HEK293 (cell line): ENCODE results near the gene SETD2.

ENCODE experiments used
- KLF8 ChIP-seq: fragments of 450-650 bp; formaldehyde crosslinking; IDR thresholded peaks from 2 replicates; pipeline ENCODE4 v1.5.1; 2016; ENCODE audit warnings: missing biosample characterization, missing genetic modification characterization
- SALL2 ChIP-seq: fragments of 450-650 bp; formaldehyde crosslinking; IDR thresholded peaks from 2 replicates; pipeline ENCODE4 v1.5.0; 2017; ENCODE audit warnings: missing biosample characterization, mild to moderate bottlenecking, missing genetic modification characterization, borderline replicate concordance
- ZNF23 ChIP-seq: fragments of 450-650 bp; formaldehyde crosslinking; IDR thresholded peaks from 2 replicates; pipeline ENCODE4 v1.5.1; 2016; ENCODE audit warnings: missing biosample characterization, missing genetic modification characterization, borderline replicate concordance
- ZSCAN16 ChIP-seq: fragments of 450-650 bp; formaldehyde crosslinking; IDR thresholded peaks from 2 replicates; pipeline ENCODE4 v1.5.1; 2016; ENCODE audit warnings: missing biosample characterization, missing genetic modification characterization
- TF ChIP-seq, protein P1 (sequence below): fragments of 450-650 bp; formaldehyde crosslinking; IDR thresholded peaks from 2 replicates; pipeline ENCODE4 v1.5.1; 2016; ENCODE audit warnings: missing biosample characterization, missing genetic modification characterization

DNA sequence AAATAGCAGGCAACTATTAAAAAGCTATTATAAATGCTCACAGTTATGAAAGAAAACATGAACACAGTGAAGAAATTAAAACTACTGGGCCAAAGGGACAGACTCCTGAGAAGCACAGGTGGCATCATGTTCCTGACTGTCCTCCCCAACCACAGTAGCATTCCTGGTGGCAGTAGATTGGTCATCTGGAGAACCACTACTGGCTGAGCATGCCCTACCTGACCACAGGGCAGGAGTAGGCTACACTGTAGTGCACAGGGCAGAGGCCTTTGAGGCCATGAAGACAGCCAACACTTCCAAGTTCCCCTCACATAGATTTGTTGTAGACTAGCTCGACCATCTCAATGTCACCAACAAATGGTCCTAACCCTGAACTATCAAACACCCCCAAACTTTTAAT is 135.2 kb downstream of the SETD2 start:
- no peak for TF ChIP-seq ZSCAN16 (tag by site-specific recombination)
- TF ChIP-seq, protein P1, sequence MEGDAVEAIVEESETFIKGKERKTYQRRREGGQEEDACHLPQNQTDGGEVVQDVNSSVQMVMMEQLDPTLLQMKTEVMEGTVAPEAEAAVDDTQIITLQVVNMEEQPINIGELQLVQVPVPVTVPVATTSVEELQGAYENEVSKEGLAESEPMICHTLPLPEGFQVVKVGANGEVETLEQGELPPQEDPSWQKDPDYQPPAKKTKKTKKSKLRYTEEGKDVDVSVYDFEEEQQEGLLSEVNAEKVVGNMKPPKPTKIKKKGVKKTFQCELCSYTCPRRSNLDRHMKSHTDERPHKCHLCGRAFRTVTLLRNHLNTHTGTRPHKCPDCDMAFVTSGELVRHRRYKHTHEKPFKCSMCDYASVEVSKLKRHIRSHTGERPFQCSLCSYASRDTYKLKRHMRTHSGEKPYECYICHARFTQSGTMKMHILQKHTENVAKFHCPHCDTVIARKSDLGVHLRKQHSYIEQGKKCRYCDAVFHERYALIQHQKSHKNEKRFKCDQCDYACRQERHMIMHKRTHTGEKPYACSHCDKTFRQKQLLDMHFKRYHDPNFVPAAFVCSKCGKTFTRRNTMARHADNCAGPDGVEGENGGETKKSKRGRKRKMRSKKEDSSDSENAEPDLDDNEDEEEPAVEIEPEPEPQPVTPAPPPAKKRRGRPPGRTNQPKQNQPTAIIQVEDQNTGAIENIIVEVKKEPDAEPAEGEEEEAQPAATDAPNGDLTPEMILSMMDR (tag by site-specific recombination): no peak
- TF ChIP-seq SALL2: no peak
- no peak for TF ChIP-seq ZNF23 (tag by site-specific recombination)
- no peak for TF ChIP-seq KLF8 (tag by site-specific recombination)
